Colonic mucosa (tissue), 4 donors: ENCODE measurements around the gene TBC1D22A. TPM values are rescaled to one million over a fixed set of nuclear protein-coding genes. Genes with fewer than 3 reads are reported as not detected.

Experiments
- DNase-seq: peaks from one replicate; pipeline ENCODE4 v3.0.0-alpha.2; 2020
- H3K27ac ChIP-seq: fragments of 200-600 bp; one replicate; pipeline ENCODE4 v1.8.0; 2021
- H3K27me3 ChIP-seq: fragments of 200-600 bp; one replicate; pipeline ENCODE4 v1.8.0; 2021
- H3K36me3 ChIP-seq: fragments of 200-600 bp; one replicate; pipeline ENCODE4 v1.8.0; 2021
- H3K4me1 ChIP-seq: fragments of 200-600 bp; one replicate; pipeline ENCODE4 v1.8.0; 2021; ENCODE audit warnings: mild to moderate bottlenecking
- H3K4me3 ChIP-seq: fragments of 200-600 bp; one replicate; pipeline ENCODE4 v1.8.0; 2021
- H3K9ac ChIP-seq, 2 donors: one replicate each; pipeline ENCODE4 v1.7.0; 2013; ENCODE audit warnings: control low read depth in 2 of 2, low read depth in 2 of 2, low read length in 2 of 2
- H3K9me3 ChIP-seq: fragments of 200-600 bp; one replicate; pipeline ENCODE4 v1.8.0; 2021
- CTCF ChIP-seq: fragments of 200-600 bp; IDR thresholded peaks from one replicate; pipeline ENCODE4 v1.8.0; 2022; ENCODE audit warnings: antibody characterized with exemption, mild to moderate bottlenecking
- intact Hi-C: fragments of 100-400 bp; cut with DNase I; formaldehyde crosslinking; loops from one replicate; pipeline ENCODE4 v1.14.1; 2022
- total RNA-seq, 2 donors: library from RNA; stranded (reverse); fragmentation: NEBNext Ultra II Directional in 1 of 2; extraction: Animal tissue kit (Norgen Biotek cat#: 25700) in 1 of 2; gene quantifications; one replicate each; pipeline ENCODE4 v1.2.1, GENCODE V29; 2021
- donor health status: healthy.
- donor health status: DM: no; HTN: no; CAD: no.
- donor health status: DM: no; HTN: no; CAD: no.

Gene TBC1D22A
- total RNA-seq, 2 donors from 2014 or later: 34.2 to 36.4 TPM

GRCh38 chr22:46963672-46964545, 201.5 kb downstream of the TBC1D22A start:
- no peak for DNase-seq
- TF ChIP-seq CTCF: no peak
- intact Hi-C loops: no loop called here

GRCh38 chr22:46964773-46965550, 202.5 kb downstream of the TBC1D22A start:
- intact Hi-C loops: no loop called here
- H3K27me3 ChIP-seq: no peaks in the 10 kb centered on the region
- H3K4me1 ChIP-seq: no peaks in the 10 kb centered on the region
- H3K27ac ChIP-seq: no peak overlapping the region
- H3K36me3 ChIP-seq: no peaks in the 10 kb centered on the region
- H3K9ac ChIP-seq: no peak overlapping the region
- H3K4me3 ChIP-seq: no peak overlapping the region
- no peak for DNase-seq
- TF ChIP-seq CTCF: no peak
- H3K9me3 ChIP-seq: no peaks in the 10 kb centered on the region

More at GRCh38 chr22:46963672-46964545, 201.5 kb downstream of the TBC1D22A start:
- no peaks in the 10 kb centered on the region for H3K9me3 ChIP-seq
- H3K27me3 ChIP-seq: no peaks in the 10 kb centered on the region
- no peak overlapping the region for H3K27ac ChIP-seq
- no peak overlapping the region for H3K4me3 ChIP-seq
- H3K4me1 ChIP-seq: no peaks in the 10 kb centered on the region
- H3K36me3 ChIP-seq: no peaks in the 10 kb centered on the region
- no peak overlapping the region for H3K9ac ChIP-seq

DNA sequence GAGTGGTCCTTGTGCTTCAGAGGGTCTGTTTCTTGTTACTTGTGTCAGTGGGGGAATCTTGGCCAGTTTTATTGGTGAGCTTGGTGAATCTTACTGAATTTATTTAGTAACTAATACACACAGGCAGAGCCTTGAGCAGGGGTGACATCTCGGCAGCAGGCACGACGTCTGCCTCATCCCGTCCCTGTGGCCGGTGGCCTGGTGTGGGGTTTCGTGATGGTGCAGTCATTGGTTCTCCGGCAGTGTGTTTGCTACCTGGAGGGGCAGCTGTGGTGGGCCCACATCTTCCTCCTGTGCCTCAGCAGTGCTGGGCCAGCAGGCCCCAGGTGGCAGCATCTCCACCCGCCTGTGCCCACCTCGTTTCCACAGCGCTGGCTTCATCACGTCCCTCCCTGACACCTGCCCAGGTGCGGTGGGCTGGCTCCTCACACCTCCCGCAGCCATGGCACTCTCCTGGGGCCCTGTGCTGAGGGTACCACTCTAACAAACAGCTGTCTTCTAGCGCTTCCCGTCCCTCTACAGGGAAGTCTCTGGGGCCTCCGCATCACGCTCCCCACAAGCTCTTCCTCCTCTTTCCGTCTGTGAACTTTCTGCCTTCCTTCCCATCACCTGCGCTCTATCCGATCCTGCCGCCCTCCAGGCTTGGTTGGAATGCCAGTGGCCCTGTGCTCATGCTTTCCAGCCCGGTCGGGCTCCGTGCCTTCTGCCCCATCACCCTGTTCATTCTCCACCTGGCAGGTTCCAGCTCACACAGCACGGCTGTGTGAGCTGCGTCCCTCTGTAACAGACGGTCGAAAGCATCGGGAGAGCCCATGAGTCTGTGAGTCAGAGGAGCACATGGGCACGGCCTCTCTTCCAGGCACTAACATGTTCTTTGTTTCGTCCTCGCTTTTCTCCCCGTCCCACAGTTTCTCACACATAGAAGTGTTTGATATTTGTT, 203.4 kb downstream of the TBC1D22A start:
- no peak overlapping the region for H3K27ac ChIP-seq
- no peaks in the 10 kb centered on the region for H3K27me3 ChIP-seq
- H3K9me3 ChIP-seq: no peaks in the 10 kb centered on the region
- intact Hi-C loops: no loop called here
- H3K9ac ChIP-seq: no peak overlapping the region
- no peaks in the 10 kb centered on the region for H3K36me3 ChIP-seq
- H3K4me3 ChIP-seq: no peak overlapping the region
- no peak for DNase-seq
- H3K4me1 ChIP-seq: no peaks in the 10 kb centered on the region
- no peak for TF ChIP-seq CTCF

DNA sequence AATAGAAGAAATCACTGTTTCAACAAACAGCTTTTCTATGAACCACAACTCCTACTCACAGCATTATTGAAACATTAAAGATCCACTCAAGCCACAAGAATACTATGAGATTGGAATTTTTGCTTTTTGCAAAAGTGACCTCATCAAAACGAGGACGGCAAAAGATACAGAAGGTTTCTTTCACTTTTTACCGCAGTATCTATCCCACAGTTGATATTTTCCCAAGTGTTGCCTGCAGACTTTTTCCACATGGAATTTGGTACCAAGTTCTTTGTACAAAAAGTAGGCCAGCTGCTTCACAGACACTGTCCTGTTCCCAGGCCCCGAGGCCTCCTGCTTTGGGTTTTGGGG, 204.0 kb downstream of the TBC1D22A start:
- H3K27ac ChIP-seq: no peak overlapping the region
- no peak for TF ChIP-seq CTCF

DNA sequence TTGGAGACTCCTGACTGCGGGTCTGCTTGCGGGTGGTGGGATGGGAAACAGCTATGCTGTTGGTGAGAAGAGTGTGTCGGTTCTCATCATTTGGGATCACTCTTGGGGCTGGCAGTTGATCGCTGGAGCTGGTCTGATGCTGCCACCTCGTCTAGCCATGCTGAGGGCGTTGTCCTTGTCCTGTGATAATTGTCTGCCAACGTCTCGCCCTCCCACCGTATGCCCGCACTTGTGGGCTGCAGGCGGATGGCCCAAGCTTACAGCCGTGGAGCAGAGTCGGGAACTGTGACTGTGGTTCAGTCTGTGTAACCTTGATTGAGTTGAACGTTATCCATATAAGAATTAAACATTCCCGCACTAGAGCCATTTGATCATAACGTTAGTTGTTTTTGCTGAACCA, 204.4 kb downstream of the TBC1D22A start:
- no peaks in the 10 kb centered on the region for H3K9me3 ChIP-seq
- intact Hi-C loops: no loop called here

More for the DNA sequence above, 204.0 kb downstream of the TBC1D22A start:
- no peaks in the 10 kb centered on the region for H3K36me3 ChIP-seq
- H3K9ac ChIP-seq: no peak overlapping the region
- H3K4me3 ChIP-seq: no peak overlapping the region
- no peaks in the 10 kb centered on the region for H3K4me1 ChIP-seq
- no peaks in the 10 kb centered on the region for H3K27me3 ChIP-seq
- no peaks in the 10 kb centered on the region for H3K9me3 ChIP-seq
- intact Hi-C loops: no loop called here
- DNase-seq: no peak

More for the DNA sequence above, 204.4 kb downstream of the TBC1D22A start:
- no peak overlapping the region for H3K27ac ChIP-seq
- TF ChIP-seq CTCF: no peak
- no peaks in the 10 kb centered on the region for H3K4me1 ChIP-seq
- DNase-seq: no peak
- H3K4me3 ChIP-seq: no peak overlapping the region
- no peaks in the 10 kb centered on the region for H3K27me3 ChIP-seq
- no peaks in the 10 kb centered on the region for H3K36me3 ChIP-seq
- no peak overlapping the region for H3K9ac ChIP-seq
